Fibroblast of upper back skin (primary cell): ENCODE measurements around the gene SLC25A28.
A peak's percentile ranks its signal among the peaks of the same experiment; 100 is the strongest.
"Not testable (repeated sequence)": the region's sequence is repeated elsewhere in the genome, so short reads cannot be mapped to it uniquely, and the experiment has no call there.

Source experiments
- DNase-seq: peaks from one replicate; pipeline ENCODE4 v3.0.0-alpha.2; 2013

The SLC25A28 gene

GRCh38 chr10:99628923-99629624 is 8.8 kb upstream of the SLC25A28 start:
- no peak for DNase-seq

- not testable (repeated sequence) for DNase-seq
Observed at GRCh38 chr10:99625124-99625523, 4.9 kb upstream of the SLC25A28 start.

GRCh38 chr10:99623919-99624318 is 3.7 kb upstream of the SLC25A28 start:
- no peak for DNase-seq

- no peak for DNase-seq
Observed at GRCh38 chr10:99621454-99622251, 1.4 kb upstream of the SLC25A28 start.

GRCh38 chr10:99620711-99621453 is 643 bp upstream of the SLC25A28 start:
- DNase-seq, result peak; percentile 96

- no peak for DNase-seq
Observed at GRCh38 chr10:99619090-99619800, 994 bp downstream of the SLC25A28 start.

- no peak for DNase-seq
Observed at GRCh38 chr10:99617696-99618095, 2.5 kb downstream of the SLC25A28 start.

GRCh38 chr10:99615426-99615825 is 4.8 kb downstream of the SLC25A28 start:
- DNase-seq, result no peak

GRCh38 chr10:99612167-99612831 is 7.9 kb downstream of the SLC25A28 start:
- peak; percentile 64 for DNase-seq

- DNase-seq, result no peak
Observed at GRCh38 chr10:99611326-99611725, 8.9 kb downstream of the SLC25A28 start.

GRCh38 chr10:99610221-99610620 is 10.0 kb downstream of the SLC25A28 start:
- no peak for DNase-seq

GRCh38 chr10:99609186-99609585 is 11.1 kb downstream of the SLC25A28 start:
- no peak for DNase-seq

- DNase-seq, result no peak
Observed at GRCh38 chr10:99605351-99605750, 14.9 kb downstream of the SLC25A28 start.

- DNase-seq, result no peak
Observed at GRCh38 chr10:99604862-99605261, 15.4 kb downstream of the SLC25A28 start.

- no peak for DNase-seq
Observed at GRCh38 chr10:99598781-99599509, 21.3 kb downstream of the SLC25A28 start.

GRCh38 chr10:99598011-99598410 is 22.2 kb downstream of the SLC25A28 start:
- DNase-seq, result no peak

GRCh38 chr10:99596708-99597107 is 23.5 kb downstream of the SLC25A28 start:
- DNase-seq, result not testable (repeated sequence)

- DNase-seq, result no peak
Observed at GRCh38 chr10:99595770-99596465, 24.3 kb downstream of the SLC25A28 start.

GRCh38 chr10:99595236-99595635 is 25.0 kb downstream of the SLC25A28 start:
- DNase-seq, result no peak

GRCh38 chr10:99593312-99593711 is 26.9 kb downstream of the SLC25A28 start:
- DNase-seq, result no peak

- DNase-seq, result no peak
Observed at GRCh38 chr10:99590799-99591198, 29.4 kb downstream of the SLC25A28 start.
